SU-DHL-6 (cell line): Measurements from ENCODE around the gene TOP3A.

ENCODE experiments used
- H2AFZ ChIP-seq: fragments of 200-600 bp; sonication (generic); 2 replicates; pipeline ENCODE4 v1.6.1; 2014; ENCODE audit warnings: low read depth, mild to moderate bottlenecking, moderate library complexity, mixed read lengths, antibody characterized with exemption, low read length; ENCODE audit not compliant: severe bottlenecking
- H3F3A ChIP-seq: fragments of 200-600 bp; shearing (Covaris generic); 2 replicates; pipeline ENCODE4 v1.6.0; 2016; ENCODE audit warnings: antibody characterized with exemption, mild to moderate bottlenecking; ENCODE audit not compliant: insufficient read depth
- H3K27ac ChIP-seq: fragments of 200-600 bp; sonication (generic); 2 replicates; pipeline ENCODE4 v1.5.1; 2016; ENCODE audit warnings: low read depth, mild to moderate bottlenecking, low read length, moderate library complexity, mixed read lengths
- H3K27me3 ChIP-seq: fragments of 200-600 bp; sonication (generic), shearing (Covaris generic); 2 replicates; pipeline ENCODE4 v1.6.0; 2014; ENCODE audit warnings: mild to moderate bottlenecking, low read length
- H3K36me3 ChIP-seq: fragments of 200-600 bp; sonication (generic); 2 replicates; pipeline ENCODE4 v1.6.1; 2014; ENCODE audit warnings: mild to moderate bottlenecking, low read length, mixed read lengths
- H3K4me2 ChIP-seq: fragments of 300-600, 200-600 bp; shearing (Covaris generic), sonication (generic); 2 replicates; pipeline ENCODE4 v1.6.0; 2014; ENCODE audit warnings: low read length, low read depth, mild to moderate bottlenecking; ENCODE audit not compliant: poor library complexity, severe bottlenecking
- H3K4me3 ChIP-seq: fragments of 200-600 bp; sonication (generic); 2 replicates; pipeline ENCODE4 v1.5.1; 2014; ENCODE audit warnings: antibody characterized with exemption, low read length, mild to moderate bottlenecking, mixed read lengths; ENCODE audit not compliant: insufficient read depth, poor library complexity, severe bottlenecking
- H3K79me2 ChIP-seq: fragments of 200-600 bp; sonication (generic); 2 replicates; pipeline ENCODE4 v1.6.1; 2014; ENCODE audit warnings: mild to moderate bottlenecking, low read length, moderate library complexity; ENCODE audit not compliant: insufficient read depth
- H3K9ac ChIP-seq: fragments of 200-600 bp; sonication (generic); 2 replicates; pipeline ENCODE4 v1.7.0; 2014; ENCODE audit warnings: mild to moderate bottlenecking, low read length
- H3K9me2 ChIP-seq: fragments of 200-600 bp; sonication (generic); replicated peaks from 2 replicates; pipeline ENCODE4 v1.6.1; 2014; ENCODE audit warnings: low read length; ENCODE audit not compliant: insufficient read depth
- H3K9me3 ChIP-seq: fragments of 200-600 bp; sonication (generic); 2 replicates; pipeline ENCODE4 v1.6.1; 2014; ENCODE audit warnings: low read length, mixed read lengths; ENCODE audit not compliant: insufficient read depth
- H4K20me1 ChIP-seq: fragments of 200-600 bp; sonication (generic); 2 replicates; pipeline ENCODE4 v1.6.1; 2014; ENCODE audit warnings: low read depth, mild to moderate bottlenecking, antibody characterized with exemption, low read length, moderate library complexity, mixed read lengths
- EZH2phosphoT487 ChIP-seq: fragments of 200-600 bp; sonication (generic), shearing (Covaris generic); conservative IDR thresholded peaks from 2 replicates; pipeline ENCODE4 v1.6.1; 2018; ENCODE audit warnings: mild to moderate bottlenecking, antibody characterized with exemption, low read length, moderate library complexity, mixed read lengths
- TF ChIP-seq, protein P1 (sequence below): fragments of 200-600 bp; sonication (generic); IDR thresholded peaks from one replicate; pipeline ENCODE4 v1.5.1; 2017; ENCODE audit warnings: antibody characterized with exemption, mild to moderate bottlenecking, low read length, moderate library complexity; ENCODE audit not compliant: insufficient read depth, poor library complexity, severe bottlenecking

TOP3A gene

DNA sequence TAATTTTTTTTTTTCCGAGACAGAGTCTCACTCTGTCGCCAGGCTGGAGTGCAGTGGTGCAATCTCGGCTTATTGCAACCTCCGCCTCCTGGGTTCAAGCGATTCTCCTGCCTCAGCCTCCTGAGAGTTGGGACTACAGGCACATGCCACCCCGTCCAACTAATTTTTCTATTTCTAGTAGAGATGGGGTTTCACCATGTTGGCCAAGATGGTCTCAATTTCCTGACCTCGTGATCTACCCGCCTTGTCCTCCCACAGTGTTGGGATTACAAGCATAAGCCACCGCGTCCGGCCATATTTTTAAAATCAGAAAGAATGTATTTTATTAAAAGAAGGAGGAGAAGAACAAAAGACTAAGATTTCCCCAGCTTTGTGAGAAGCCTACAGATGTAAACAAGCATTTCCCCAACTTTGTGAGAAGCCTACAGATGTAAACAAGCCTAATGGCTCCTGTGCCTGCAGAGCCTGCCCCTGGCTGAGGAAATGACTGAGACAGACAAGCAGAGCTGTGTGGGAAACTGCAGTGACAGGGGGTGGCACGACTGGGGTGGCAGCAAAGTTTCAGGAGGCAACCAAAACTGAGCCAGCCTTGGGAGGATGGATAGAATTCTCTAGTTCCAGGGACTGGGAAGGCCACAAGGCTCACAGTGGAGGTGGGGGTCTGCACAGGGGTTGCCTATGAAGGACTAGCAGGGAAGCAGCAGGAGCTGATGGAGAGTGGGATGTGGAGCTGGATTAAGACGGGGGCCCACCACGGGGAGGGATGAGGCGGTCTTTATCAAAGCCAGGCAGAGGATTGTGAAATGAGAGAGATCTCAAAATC is 22.9 kb downstream of the TOP3A start:
- H3K4me3 ChIP-seq = no peak overlapping the region
- H3K9ac ChIP-seq = no peak overlapping the region
- no peak overlapping the region for H2AFZ ChIP-seq
- H3K79me2 ChIP-seq = no peaks in the 10 kb centered on the region
- no peaks in the 10 kb centered on the region for H4K20me1 ChIP-seq
- peaks cover 10% of the 10 kb centered on the region; the same call in 1 of the 2 replicates for H3K36me3 ChIP-seq
- no peaks in the 10 kb centered on the region for H3K9me3 ChIP-seq
- no peaks in the 10 kb centered on the region for H3K9me2 ChIP-seq
- TF ChIP-seq, protein P1, sequence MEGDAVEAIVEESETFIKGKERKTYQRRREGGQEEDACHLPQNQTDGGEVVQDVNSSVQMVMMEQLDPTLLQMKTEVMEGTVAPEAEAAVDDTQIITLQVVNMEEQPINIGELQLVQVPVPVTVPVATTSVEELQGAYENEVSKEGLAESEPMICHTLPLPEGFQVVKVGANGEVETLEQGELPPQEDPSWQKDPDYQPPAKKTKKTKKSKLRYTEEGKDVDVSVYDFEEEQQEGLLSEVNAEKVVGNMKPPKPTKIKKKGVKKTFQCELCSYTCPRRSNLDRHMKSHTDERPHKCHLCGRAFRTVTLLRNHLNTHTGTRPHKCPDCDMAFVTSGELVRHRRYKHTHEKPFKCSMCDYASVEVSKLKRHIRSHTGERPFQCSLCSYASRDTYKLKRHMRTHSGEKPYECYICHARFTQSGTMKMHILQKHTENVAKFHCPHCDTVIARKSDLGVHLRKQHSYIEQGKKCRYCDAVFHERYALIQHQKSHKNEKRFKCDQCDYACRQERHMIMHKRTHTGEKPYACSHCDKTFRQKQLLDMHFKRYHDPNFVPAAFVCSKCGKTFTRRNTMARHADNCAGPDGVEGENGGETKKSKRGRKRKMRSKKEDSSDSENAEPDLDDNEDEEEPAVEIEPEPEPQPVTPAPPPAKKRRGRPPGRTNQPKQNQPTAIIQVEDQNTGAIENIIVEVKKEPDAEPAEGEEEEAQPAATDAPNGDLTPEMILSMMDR = no peak
- TF ChIP-seq EZH2phosphoT487 = no peak
- H3K4me2 ChIP-seq = no peak overlapping the region
- no peaks in the 10 kb centered on the region for H3K27me3 ChIP-seq
- H3F3A ChIP-seq = no peaks in the 10 kb centered on the region
- no peak overlapping the region for H3K27ac ChIP-seq

DNA sequence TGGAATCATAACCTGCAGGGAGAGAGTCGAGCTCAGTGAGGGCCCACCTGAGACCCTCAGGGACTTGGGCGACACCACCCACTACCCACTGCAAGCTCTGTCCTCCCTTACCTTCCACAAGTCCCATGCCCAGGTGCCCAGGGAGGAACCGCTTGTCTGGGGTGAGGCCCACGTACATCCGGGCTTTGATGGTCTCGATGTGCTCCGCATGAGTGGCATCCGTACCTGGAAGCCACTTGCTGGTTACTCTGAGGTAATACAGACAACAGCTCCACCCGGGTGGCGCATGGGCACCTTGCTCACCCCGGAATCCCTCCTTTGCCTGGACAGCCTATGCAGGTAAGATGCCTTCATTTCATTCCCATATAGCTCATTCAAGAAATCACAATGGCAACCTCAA is 29.5 kb downstream of the TOP3A start:
- no peaks in the 10 kb centered on the region for H3K9me3 ChIP-seq
- H4K20me1 ChIP-seq = no peaks in the 10 kb centered on the region

DNA sequence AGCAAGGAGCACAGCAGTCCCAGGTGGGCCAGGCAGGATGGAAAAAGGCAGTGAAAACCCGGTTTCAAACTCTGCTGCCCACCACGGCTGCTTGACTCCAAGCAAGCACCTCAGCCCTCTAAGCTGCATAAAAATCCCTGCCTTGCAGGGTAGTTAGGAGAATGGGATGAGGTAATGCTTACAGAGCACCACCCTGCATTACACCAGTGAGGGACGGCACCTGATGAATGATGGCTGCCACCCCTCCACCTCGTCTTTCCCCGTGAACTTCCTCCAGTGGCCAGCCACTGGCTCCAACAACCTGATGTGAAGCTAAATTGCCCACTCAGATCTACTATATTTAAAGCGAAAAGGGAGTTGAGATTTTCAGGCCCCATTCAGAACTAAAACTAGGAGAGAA is 33.0 kb downstream of the TOP3A start:
- H3K4me3 ChIP-seq = no peak overlapping the region
- no peaks in the 10 kb centered on the region for H3K9me2 ChIP-seq
- no peak overlapping the region for H2AFZ ChIP-seq
- no peak overlapping the region for H3K9ac ChIP-seq
- peaks cover 33% of the 10 kb centered on the region for H3K36me3 ChIP-seq
- H3K4me2 ChIP-seq = no peak overlapping the region
- H3K79me2 ChIP-seq = no peaks in the 10 kb centered on the region
- no peak for TF ChIP-seq EZH2phosphoT487
- TF ChIP-seq, protein P1 = no peak
- H3F3A ChIP-seq = no peaks in the 10 kb centered on the region
- no peaks in the 10 kb centered on the region for H3K9me3 ChIP-seq
- H3K27me3 ChIP-seq = no peaks in the 10 kb centered on the region
- H4K20me1 ChIP-seq = no peaks in the 10 kb centered on the region
- H3K27ac ChIP-seq = no peak overlapping the region

More for the DNA sequence above, 29.5 kb downstream of the TOP3A start:
- H3F3A ChIP-seq = no peaks in the 10 kb centered on the region
- no peak overlapping the region for H2AFZ ChIP-seq
- H3K27me3 ChIP-seq = no peaks in the 10 kb centered on the region
- no peaks in the 10 kb centered on the region for H3K79me2 ChIP-seq
- H3K9ac ChIP-seq = no peak overlapping the region
- no peaks in the 10 kb centered on the region for H3K9me2 ChIP-seq
- TF ChIP-seq EZH2phosphoT487 = no peak
- TF ChIP-seq, protein P1 = no peak
- H3K27ac ChIP-seq = no peak overlapping the region
- peaks cover 29% of the 10 kb centered on the region for H3K36me3 ChIP-seq
- H3K4me2 ChIP-seq = no peak overlapping the region
- H3K4me3 ChIP-seq = no peak overlapping the region
